GM03348 (cell line): Measurements from ENCODE around the gene MCUB.

Experiments used
- DNase-seq: peaks from one replicate; pipeline ENCODE4 v3.0.0; 2012; ENCODE audit warnings: low spot score

Gene MCUB

GRCh38 chr4:109682875-109683274 lies 122.8 kb downstream of the MCUB start:
- DNase-seq, result no peak

- DNase-seq, result no peak
These were observed 123.7 kb downstream of the MCUB start for GRCh38 chr4:109683621-109684253.

GRCh38 chr4:109684727-109685126 lies 124.7 kb downstream of the MCUB start:
- DNase-seq, result no peak

GRCh38 chr4:109690690-109691410 lies 130.8 kb downstream of the MCUB start:
- no peak for DNase-seq

- DNase-seq, result no peak
These were observed 131.4 kb downstream of the MCUB start for GRCh38 chr4:109691411-109691920.

- no peak for DNase-seq
These were observed 138.6 kb downstream of the MCUB start for GRCh38 chr4:109698656-109699055.

- DNase-seq, result no peak
These were observed 139.6 kb downstream of the MCUB start for GRCh38 chr4:109699553-109700225.

GRCh38 chr4:109701566-109702410 lies 141.7 kb downstream of the MCUB start:
- DNase-seq, result no peak

- DNase-seq, result peak; percentile 94
These were observed 143.1 kb downstream of the MCUB start, which contains the start of gene CASP6 for GRCh38 chr4:109702950-109703663. Gene CASP6, minus strand, starts transcription at chr4:109703445. Its CDS starts 50 bp downstream, at chr4:109703395.

- DNase-seq, result no peak
These were observed 143.8 kb downstream of the MCUB start for GRCh38 chr4:109703664-109704361.

GRCh38 chr4:109708435-109708834 lies 148.4 kb downstream of the MCUB start:
- no peak for DNase-seq

GRCh38 chr4:109708990-109709389 lies 148.9 kb downstream of the MCUB start:
- no peak for DNase-seq

- no peak for DNase-seq
These were observed 153.5 kb downstream of the MCUB start for GRCh38 chr4:109713500-109713899.

GRCh38 chr4:109718759-109719158 lies 158.7 kb downstream of the MCUB start:
- no peak for DNase-seq

- DNase-seq, result no peak
These were observed 159.6 kb downstream of the MCUB start for GRCh38 chr4:109719604-109720003.

GRCh38 chr4:109721033-109721432 lies 161.0 kb downstream of the MCUB start:
- peak; percentile 14 for DNase-seq

GRCh38 chr4:109722357-109722756 lies 162.3 kb downstream of the MCUB start:
- DNase-seq, result no peak

- no peak for DNase-seq
These were observed 163.1 kb downstream of the MCUB start for GRCh38 chr4:109723110-109723509.

GRCh38 chr4:109728385-109728784 lies 168.3 kb downstream of the MCUB start:
- no peak for DNase-seq

GRCh38 chr4:109729117-109729717 lies 169.2 kb downstream of the MCUB start:
- DNase-seq, result peak; percentile 4
